SK-N-SH (cell line): ENCODE measurements around the gene OGG1.

Experiments
- ELF1 ChIP-seq: IDR thresholded peaks from 2 replicates; pipeline ENCODE4 v1.4.0; 2012
- GABPA ChIP-seq: IDR thresholded peaks from 2 replicates; pipeline ENCODE4 v1.4.0; 2012; ENCODE audit warnings: low read depth, mild to moderate bottlenecking
- JUND ChIP-seq: IDR thresholded peaks from 2 replicates; pipeline ENCODE4 v1.4.0; 2012
- NFIC ChIP-seq: IDR thresholded peaks from 2 replicates; pipeline ENCODE4 v1.4.0; 2012; ENCODE audit warnings: borderline replicate concordance
- NRF1 ChIP-seq: IDR thresholded peaks from 2 replicates; pipeline ENCODE4 v1.6.1; 2012; ENCODE audit warnings: low read depth, mild to moderate bottlenecking, low read length
- POLR2AphosphoS5 ChIP-seq: IDR thresholded peaks from 2 replicates; pipeline ENCODE4 v1.6.1; 2012; ENCODE audit warnings: low read depth, low read length
- RAD21 ChIP-seq: IDR thresholded peaks from 2 replicates; pipeline ENCODE4 v1.6.1; 2012; ENCODE audit warnings: mild to moderate bottlenecking, low read length
- RCOR1 ChIP-seq: fragments of 150-350 bp; IDR thresholded peaks from 2 replicates; pipeline ENCODE4 v1.6.1; 2017; ENCODE audit warnings: antibody characterized with exemption, low read length
- SMC3 ChIP-seq: IDR thresholded peaks from 2 replicates; pipeline ENCODE4 v1.6.1; 2012; ENCODE audit warnings: low read depth, low read length, improper control_type of control experiment
- TAF1 ChIP-seq: IDR thresholded peaks from 2 replicates; pipeline ENCODE4 v1.6.1; 2012; ENCODE audit warnings: low read depth, mild to moderate bottlenecking, low read length, moderate library complexity, borderline replicate concordance
- TF ChIP-seq, protein P1 (sequence below): fragments of 200-600 bp; sonication (generic); IDR thresholded peaks from 2 replicates; pipeline ENCODE4 v1.6.1; 2017; ENCODE audit warnings: antibody characterized with exemption, mild to moderate bottlenecking, moderate library complexity
- TF ChIP-seq, protein P2 (sequence below): IDR thresholded peaks from 2 replicates; pipeline ENCODE4 v1.4.0; 2012; ENCODE audit warnings: low read depth
- TF ChIP-seq, protein P3 (sequence below): IDR thresholded peaks from 2 replicates; pipeline ENCODE4 v1.4.0; 2012; ENCODE audit warnings: low read depth, borderline replicate concordance

DNA sequence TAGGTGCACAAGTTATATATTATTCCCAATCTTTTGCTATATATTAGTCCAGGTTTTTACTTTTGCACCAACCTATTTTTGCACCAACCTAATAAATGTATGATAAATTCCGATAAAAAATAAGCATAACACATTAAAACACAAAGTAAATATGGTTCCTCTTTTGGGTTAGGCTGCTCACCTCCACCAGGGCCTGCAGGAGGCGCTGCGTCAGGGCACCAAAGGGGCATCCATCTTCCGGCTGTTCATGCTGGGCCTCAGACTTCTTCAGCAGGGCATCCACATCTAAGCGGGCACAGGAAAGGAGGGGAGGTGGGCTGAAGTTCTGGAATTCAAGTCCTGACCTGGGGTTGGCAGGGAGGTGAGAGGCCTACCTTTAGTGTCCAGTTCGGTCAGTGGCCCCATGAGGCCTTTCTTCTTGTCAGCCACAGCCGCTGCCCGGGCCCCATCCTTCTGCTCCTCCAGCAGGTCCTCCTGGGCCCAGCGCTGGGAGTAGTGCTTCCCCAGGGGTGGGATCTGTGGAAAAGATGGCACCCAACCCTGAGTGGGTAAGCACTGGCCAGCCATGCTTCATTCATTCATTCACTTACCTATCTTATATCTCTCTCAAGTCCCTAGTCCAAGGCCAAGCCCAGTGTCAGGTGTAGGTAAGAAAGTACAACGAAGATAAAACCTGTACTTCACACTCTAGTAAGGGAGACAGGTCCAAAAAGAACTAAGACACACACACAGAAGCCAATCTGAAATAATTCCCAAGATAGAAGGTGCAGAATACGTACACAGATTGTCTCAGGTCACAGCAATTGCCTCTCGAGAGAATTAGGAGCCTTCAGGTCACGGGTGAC is 37.3 kb downstream of the OGG1 start:
- TF ChIP-seq RAD21: no peak
- TF ChIP-seq, protein P1, sequence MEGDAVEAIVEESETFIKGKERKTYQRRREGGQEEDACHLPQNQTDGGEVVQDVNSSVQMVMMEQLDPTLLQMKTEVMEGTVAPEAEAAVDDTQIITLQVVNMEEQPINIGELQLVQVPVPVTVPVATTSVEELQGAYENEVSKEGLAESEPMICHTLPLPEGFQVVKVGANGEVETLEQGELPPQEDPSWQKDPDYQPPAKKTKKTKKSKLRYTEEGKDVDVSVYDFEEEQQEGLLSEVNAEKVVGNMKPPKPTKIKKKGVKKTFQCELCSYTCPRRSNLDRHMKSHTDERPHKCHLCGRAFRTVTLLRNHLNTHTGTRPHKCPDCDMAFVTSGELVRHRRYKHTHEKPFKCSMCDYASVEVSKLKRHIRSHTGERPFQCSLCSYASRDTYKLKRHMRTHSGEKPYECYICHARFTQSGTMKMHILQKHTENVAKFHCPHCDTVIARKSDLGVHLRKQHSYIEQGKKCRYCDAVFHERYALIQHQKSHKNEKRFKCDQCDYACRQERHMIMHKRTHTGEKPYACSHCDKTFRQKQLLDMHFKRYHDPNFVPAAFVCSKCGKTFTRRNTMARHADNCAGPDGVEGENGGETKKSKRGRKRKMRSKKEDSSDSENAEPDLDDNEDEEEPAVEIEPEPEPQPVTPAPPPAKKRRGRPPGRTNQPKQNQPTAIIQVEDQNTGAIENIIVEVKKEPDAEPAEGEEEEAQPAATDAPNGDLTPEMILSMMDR: peak; percentile 66
- TF ChIP-seq TAF1: no peak
- TF ChIP-seq JUND: no peak
- TF ChIP-seq, protein P2, sequence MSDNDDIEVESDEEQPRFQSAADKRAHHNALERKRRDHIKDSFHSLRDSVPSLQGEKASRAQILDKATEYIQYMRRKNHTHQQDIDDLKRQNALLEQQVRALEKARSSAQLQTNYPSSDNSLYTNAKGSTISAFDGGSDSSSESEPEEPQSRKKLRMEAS: no peak
- no peak for TF ChIP-seq NFIC
- no peak for TF ChIP-seq GABPA
- no peak for TF ChIP-seq ELF1
- TF ChIP-seq POLR2AphosphoS5: no peak
- TF ChIP-seq, protein P3, sequence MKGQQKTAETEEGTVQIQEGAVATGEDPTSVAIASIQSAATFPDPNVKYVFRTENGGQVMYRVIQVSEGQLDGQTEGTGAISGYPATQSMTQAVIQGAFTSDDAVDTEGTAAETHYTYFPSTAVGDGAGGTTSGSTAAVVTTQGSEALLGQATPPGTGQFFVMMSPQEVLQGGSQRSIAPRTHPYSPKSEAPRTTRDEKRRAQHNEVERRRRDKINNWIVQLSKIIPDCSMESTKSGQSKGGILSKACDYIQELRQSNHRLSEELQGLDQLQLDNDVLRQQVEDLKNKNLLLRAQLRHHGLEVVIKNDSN: no peak
- no peak for TF ChIP-seq SMC3
- TF ChIP-seq NRF1: no peak
- TF ChIP-seq RCOR1: no peak
